GM23338 (cell line): ENCODE data around the gene SLC12A5.

Experiments used
- CTCF ChIP-seq, 2 experiments: fragments of 200-600 bp in 1 of 2; sonication (generic) in 1 of 2; conservative IDR thresholded peaks; 2 replicates each; pipeline versions ENCODE4 v1.5.1 to v1.6.1; 2016 to 2017; ENCODE audit warnings: antibody characterized with exemption in 2 of 2, low read depth in 2 of 2, mild to moderate bottlenecking in 2 of 2, moderate library complexity in 1 of 2
- EZH2 ChIP-seq: fragments of 200-600 bp; sonication (generic); IDR thresholded peaks from one replicate; pipeline ENCODE4 v1.8.0; 2017; ENCODE audit warnings: antibody characterized with exemption, mild to moderate bottlenecking, low read depth; ENCODE audit not compliant: unreplicated experiment
- POLR2AphosphoS5 ChIP-seq: IDR thresholded peaks from 2 replicates; pipeline ENCODE4 v1.6.1; 2016; ENCODE audit warnings: antibody characterized with exemption, low read depth

GRCh38 chr20:46088409-46089166 is 59.6 kb downstream of the SLC12A5 start:
- TF ChIP-seq POLR2AphosphoS5 (no peak), EZH2 (no peak), CTCF (conservative IDR thresholded peaks at IDR 0.05; ENCODE audit: low read depth in 2 of 2) (no peak)
